HK-2 (cell line): ENCODE results near the gene MPZL3.

ENCODE experiments used
- DNase-seq: peaks from one replicate; pipeline ENCODE4 v3.0.0-alpha.2; 2018; ENCODE audit not compliant: unreplicated experiment

The MPZL3 gene

GRCh38 chr11:118264569-118265465 lies 12.7 kb upstream of the MPZL3 start:
- DNase-seq = no peak

DNA sequence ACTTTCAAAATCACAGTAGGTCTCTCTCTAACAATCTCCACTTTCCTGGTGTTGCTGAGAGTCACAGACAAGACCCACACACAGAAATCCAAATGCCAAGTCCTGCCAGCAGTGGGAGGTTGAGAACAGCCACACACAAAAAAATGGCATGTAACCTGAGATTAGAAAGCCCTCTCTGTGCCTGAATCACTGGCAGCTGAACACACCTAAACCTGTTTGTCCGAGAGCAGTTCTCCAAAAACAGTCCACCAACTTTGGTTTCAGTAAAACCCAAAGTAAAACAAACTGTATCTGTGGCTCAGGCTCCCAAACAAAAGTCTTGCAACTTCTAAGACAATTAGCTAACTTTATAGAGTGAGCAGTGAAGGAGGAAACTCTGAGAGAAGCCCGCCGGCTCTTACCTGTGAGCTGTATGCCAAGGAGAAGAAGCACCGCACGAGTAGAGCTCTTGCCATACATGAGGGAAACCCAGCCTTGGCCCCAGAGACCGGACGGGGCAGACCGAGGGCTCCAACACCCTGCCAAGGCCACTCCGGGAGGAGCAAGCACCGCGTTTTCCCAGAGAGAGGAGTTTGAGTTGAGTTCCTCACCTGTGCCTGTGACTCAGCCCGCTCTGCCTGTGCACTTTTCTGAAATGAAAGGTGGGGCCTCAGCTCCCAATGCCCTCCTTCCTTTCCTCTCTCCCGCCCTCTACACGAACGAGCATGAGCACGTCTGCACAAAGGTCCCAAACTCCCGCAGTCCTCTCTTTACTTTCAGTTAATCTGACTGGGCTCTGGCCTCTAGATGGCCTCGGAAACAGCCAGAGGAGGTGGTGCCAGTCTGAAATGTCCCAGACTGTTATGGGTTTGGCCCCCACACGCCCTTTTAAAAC lies 11.8 kb upstream of the MPZL3 start, which contains the start of gene MPZL2:
Gene MPZL2 (minus strand): TSS at position 603 of the 874 bp plus-strand sequence. CDS start 144 bp downstream, at position 459.
- peak; percentile 5 for DNase-seq

- DNase-seq = no peak
Measured at GRCh38 chr11:118263112-118263511, 10.9 kb upstream of the MPZL3 start.

GRCh38 chr11:118260353-118260752 lies 8.2 kb upstream of the MPZL3 start:
- DNase-seq = no peak

GRCh38 chr11:118259138-118259537 lies 7.0 kb upstream of the MPZL3 start:
- no peak for DNase-seq

GRCh38 chr11:118258410-118258809 lies 6.2 kb upstream of the MPZL3 start:
- no peak for DNase-seq

- DNase-seq = no peak
Measured at GRCh38 chr11:118252688-118253087, 523 bp upstream of the MPZL3 start.

DNA sequence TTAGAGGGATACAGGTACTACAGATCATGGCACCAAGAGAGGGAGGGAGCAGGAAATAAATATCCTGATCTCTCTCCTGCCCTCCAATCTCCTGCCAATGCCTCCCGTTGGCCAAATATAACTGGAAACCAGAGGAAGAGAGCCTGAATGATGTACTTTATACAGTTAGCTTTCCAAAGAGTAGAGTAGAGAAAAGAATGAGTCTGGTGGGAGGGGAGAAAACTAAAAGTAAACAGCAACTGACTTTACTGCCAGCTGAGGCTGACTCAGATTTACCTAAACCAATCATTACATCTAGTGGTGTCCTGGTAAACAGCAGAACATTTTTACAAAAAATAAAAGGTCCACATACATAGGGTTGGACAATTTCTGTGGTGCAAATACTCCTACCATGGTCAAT lies 5.1 kb downstream of the MPZL3 start:
- no peak for DNase-seq

- DNase-seq = no peak
Measured at GRCh38 chr11:118245936-118246562, 6.1 kb downstream of the MPZL3 start.

DNA sequence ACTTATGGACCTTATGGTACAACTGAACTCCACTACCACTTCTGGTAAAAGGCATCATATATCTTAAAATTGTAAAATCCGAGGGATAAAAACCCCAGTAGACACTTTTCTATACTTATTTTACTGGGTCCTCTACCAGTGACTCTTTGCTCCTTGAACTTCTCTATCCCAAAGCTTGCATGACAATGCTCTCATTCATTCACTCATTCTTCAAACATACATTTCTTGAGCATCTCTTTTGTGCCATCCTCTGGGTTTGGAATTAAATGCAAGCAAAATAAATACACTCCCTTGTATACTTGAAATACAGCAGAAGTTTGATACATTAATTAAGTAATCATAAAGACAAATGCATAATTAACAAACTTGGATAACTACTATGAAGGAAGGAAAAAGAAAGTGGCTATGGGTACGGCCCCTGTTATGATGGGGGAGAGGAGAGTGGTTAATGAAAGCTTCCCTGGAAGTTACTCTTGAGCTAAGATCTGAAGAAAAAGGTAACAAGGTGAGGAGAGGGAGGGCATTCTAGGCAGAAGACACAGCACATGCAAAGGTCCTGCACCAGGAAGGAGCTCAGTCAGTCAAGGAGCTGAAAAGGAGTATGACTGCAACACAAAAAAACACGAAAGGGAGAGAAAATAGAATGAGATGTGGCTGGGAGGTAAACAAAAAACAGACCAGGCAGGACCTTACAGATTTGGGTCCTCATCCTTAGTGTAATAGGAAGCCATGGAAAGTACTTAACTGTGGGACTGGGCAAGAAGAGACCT lies 8.0 kb downstream of the MPZL3 start:
- DNase-seq = no peak

- DNase-seq = no peak
Measured at GRCh38 chr11:118243161-118243560, 9.0 kb downstream of the MPZL3 start.

- no peak for DNase-seq
Measured at GRCh38 chr11:118241764-118242098, 10.4 kb downstream of the MPZL3 start.

DNA sequence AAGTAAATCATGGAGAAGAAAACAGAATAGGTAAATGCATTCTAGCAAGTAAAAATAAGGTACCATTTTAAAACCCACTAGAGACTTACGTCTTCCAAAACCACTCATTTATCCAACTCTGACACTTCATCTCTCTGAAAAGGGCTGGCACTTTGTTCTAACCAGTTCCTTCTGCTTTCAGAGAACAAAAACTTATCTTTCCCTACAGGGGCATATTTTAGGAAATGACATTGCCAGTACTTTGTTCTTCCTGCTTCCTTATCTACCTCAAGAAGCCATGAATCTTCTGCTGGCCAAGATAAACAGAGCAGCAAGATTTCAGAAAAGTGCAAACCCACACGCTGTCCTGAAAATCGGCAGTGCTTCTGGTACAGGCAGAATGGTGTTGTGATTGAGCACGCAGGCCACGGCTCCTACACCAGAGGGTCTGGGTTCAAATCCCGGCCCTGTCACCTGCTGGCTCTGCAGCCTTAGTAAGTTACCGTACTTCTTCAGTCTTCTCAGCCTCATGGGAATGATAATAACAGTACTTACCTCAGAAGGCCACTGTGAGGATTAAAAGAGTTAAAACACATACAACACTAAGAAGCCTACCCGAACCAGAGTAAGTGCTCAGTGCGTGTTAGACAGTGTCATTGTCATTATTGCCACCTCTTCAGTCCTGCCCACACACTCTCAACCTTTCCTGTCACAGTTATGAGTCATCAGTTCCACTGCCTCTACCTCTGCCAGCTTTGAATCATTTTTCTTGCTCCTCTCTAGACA lies 11.0 kb downstream of the MPZL3 start:
- DNase-seq = no peak

- DNase-seq = no peak
Measured at GRCh38 chr11:118239509-118240205, 12.5 kb downstream of the MPZL3 start.

- DNase-seq = no peak
Measured at GRCh38 chr11:118238929-118239328, 13.2 kb downstream of the MPZL3 start.

DNA sequence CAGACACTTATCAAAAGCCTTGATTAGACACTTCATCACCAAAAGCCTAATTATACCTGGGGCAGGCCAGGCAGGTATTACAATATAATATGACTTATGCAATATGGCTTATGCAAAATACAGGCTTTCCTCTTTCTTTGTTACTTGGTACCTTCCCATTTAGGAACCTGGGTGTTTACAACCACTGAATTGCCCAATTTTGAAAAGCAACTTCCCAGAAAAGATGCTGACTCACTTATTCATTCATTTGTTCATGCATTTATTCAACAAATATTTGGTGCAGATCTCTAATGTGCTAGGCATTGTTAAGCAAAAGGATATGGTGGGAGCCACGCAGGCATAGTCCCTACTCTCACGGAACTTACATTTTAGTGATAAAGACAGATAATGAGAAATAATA lies 13.7 kb downstream of the MPZL3 start:
- DNase-seq = no peak

- DNase-seq = no peak
Measured at GRCh38 chr11:118236170-118236569, 16.0 kb downstream of the MPZL3 start.

DNA sequence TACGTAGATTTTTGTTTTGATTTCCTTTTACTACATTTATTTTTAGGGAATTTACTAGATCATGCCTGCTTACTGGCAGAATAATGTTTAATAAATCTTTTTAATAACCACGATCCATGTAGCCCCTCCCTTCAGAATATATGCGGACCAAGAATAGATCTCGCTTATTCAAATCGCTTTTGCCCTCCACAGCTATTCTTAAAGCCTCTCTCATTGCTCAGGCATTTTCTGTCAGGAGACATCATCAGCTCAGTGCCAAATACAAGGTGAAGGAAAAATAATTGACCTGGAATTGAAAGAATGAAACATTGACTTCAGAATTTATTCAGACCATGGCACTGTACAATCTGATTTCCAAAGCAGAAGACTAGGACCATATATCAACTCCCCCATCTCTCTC lies 17.3 kb downstream of the MPZL3 start:
- no peak for DNase-seq

DNA sequence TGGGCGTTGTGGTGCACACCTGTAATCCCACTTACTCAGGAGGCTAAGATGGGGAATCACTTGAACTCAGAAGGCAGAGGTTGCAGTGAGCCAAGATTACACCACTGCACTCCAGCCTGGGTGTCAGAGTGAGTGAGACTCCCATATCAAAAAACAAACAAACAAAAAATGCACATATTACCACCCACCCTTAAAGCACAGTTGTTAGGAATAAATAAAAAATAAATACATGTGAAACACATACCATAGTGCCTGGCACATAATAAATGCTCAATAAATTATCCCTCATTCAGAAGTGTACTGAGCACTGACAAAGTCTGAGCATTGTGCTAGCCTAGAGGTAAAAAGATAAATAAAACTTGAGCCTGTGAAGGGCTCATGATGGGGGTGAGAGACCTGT lies 18.3 kb downstream of the MPZL3 start:
- DNase-seq = no peak

DNA sequence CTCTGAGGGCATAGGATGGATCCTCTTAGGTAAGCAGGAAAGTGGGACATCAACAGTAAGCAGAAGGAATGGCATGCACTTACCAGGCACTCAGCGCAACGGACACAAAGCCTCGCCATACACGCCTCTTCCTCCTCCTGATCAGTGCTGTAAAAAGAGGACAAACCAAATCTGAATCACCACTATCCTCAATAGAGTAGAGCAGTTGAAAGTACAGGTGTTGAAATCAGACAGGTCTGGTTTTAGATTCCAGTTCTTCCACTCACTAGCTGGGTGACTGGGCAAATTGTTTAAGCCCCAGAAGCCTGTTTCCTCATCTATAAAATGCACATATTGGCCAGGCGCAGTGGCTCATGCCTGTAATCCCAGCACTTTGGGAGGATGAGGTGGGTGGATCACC lies 18.8 kb downstream of the MPZL3 start:
- no peak for DNase-seq
